Nucleus accumbens (tissue), 56 donors: Measurements from ENCODE around the gene DIS3L.
"Not testable (repeated sequence)": the region's sequence is repeated elsewhere in the genome, so short reads cannot be mapped to it uniquely, and the experiment has no call there.

Experiments used
- DNase-seq, 56 donors: peaks; one replicate each; lab custom pipeline; 2025; lab: John Stamatoyannopoulos, UW

DIS3L gene

DNA sequence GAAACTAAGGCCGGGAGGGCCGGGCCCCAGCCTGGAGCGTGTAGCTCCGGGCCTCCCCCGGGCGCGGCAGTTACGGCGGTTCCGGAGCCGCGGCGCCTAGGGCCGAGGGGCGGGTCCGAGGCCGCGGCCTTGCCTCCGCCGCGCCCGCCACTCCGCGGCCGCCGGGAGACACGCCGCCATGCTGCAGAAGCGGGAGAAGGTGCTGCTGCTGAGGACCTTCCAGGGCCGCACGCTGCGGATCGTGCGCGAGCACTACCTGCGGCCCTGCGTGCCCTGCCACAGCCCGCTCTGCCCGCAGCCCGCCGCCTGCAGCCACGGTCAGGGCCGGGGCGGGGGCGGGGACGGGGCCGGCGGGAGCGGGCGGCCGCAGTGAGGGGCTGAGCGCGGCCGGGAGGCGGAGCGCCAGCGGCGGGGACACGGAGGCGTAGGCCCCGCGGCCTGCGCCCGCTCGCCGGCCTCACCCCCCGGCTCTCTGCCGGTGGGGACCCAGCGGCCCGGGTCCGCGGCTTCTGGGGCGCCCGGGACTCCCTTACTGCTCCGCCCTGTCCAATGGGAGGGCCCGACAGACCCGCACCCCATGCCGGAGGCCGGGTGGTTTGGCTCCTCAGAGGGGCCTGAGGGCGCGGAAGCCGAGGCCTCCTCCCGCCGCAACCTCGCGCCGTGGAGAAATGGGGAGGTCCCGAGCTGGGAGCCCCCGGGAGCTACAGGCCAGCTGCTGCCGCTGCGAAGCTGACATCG is at the start of gene DIS3L:
Gene DIS3L, plus strand, starts transcription at position 150 of the 738 bp plus-strand sequence. Its CDS starts 29 bp downstream, at position 179.
- DNase-seq: peak in 46 of 56 donors; percentile 19 to 85 (median 56)

DNA sequence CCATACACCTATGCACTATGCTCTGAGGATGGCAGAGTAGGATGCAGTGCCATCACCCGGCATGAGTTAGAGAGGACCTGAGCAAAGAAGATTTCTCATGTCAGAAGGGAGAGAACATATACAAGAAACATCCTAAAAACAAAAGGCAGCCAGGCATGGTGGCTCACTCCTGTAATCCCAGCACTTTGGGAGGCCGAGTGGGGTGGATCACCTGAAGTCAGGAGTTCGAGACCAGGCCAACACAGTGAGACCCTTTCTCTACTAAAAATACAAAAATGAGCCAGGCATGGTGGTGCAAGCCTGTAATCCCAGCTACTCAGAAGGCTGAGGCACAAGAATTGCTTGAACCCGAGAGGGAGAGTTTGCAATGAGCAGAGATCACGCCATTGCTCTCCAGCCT is 47.5 kb upstream of the DIS3L start:
- DNase-seq: not testable (repeated sequence)

DNA sequence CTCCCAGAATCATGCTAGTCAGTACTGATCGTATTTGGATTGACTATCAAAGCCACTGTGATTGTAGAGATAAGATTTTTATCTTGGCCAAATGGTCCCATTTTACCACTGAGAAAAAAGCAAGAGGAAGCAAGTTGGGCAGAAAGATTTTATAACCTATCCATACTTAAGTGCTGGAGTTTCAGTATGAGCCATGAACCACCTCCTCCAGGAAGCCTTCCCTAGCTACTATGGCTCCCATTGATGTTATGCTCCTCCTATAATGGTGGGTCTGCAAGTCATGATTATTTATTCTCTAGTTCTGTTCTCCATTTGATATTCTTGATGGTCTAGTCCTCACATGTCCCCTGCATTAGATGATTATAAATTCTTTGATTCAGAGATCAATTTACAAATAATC is 46.4 kb upstream of the DIS3L start:
- DNase-seq: no peak

DNA sequence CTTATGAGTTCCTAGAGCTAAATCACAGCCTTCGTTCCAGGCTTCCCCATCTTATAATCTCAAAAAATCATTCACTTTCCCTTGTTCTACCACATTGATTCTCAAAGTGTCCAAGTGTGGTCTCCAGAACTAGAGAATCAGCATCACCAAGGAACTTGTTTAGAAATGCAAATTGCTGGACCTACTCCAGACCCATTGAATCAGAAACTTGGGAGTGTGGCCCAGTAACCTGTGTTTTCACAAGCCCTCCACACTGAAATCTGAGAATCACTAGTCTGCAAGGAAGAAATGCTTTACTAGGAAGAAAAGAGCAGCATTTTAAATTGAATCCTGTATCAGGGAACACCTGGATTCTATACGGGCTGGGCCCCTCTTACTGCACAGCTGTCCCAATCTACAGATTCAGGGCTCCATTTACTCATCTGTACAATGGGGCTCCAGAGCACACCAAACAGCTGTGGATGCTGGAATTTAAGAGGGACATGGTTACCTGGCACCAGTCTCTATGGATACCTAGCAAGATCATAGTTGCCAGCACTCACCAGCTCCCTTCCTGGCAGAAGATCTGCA is 43.7 kb upstream of the DIS3L start:
- no peak for DNase-seq

DNA sequence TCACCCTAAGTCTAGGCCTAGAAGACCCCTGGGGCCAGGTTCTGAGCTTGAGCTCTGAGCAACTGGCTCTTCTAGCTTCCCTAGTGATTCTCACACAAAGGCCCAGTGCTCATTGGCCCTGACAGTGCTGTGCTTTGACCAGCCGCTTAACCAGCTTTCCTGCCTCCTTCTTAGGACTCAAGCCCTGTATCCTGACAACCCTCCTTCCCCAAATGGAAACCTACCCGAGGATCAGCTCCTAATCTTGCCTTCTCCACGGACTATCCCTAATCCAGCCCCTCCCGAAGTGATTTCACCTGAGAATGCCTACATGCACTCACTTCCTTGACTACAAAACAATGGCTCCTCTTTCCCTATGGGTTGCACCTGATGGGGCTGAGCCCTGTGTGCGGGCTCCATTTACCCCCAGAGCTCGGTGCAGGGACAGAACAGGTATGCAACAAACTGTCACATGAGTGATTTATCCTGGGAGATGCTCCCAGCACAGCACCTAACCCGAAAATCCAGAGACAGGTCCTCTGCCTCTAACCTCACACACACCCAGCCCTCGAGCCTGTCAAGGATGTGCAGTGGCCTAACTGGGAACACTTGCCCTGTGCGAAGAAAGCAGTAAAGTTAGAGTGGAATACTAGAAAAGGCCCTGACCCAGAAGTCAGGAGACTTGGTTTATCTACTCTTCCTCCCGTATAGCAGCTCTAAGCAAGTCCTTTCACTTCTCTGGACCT is 42.1 kb upstream of the DIS3L start:
- DNase-seq: no peak

DNA sequence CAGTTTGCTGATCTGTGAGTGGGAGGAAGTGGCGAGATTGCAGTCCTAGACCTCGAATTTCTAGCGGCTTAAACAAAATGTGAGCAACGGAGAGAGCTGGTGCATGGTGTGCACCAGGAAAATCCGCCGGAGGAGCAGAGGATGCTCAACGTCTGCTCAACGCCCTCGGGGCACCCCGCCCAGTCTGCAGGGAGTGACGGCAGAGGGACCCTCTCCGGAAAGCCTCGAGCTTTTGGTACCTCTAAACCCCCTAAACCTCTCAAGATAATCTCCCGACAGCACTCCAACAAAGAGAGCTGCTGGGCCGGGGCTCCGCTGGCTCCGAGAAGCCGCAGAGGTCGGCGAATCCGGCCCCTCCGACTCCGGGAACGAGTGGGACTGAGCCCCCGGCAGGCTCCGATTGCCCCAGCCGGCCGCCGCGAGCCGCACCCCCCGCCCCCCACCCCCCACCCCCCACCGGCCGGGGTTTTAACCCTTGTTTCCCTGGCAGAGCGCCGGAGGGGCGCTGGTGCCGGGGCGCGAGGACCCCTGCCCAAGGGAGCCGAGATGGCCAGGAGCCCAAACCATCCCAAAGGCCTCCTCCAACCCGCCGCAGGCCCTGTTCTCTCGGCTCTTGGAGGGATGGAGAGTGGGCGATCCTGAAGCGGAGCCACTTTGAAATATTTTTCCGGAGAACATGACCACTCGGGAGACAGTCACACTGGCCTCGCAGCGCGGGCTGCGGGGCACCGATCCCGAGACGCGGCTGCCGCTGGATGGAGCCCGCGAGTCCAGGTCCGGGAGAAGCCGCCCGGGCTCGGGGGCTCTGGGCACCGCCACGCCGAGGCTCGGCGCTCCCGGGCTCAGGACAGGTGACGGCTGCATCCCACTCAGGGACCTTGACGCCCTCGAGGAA is 41.3 kb upstream of the DIS3L start:
- peak in 31 of 56 donors; percentile 5 to 64 (median 17) for DNase-seq

DNA sequence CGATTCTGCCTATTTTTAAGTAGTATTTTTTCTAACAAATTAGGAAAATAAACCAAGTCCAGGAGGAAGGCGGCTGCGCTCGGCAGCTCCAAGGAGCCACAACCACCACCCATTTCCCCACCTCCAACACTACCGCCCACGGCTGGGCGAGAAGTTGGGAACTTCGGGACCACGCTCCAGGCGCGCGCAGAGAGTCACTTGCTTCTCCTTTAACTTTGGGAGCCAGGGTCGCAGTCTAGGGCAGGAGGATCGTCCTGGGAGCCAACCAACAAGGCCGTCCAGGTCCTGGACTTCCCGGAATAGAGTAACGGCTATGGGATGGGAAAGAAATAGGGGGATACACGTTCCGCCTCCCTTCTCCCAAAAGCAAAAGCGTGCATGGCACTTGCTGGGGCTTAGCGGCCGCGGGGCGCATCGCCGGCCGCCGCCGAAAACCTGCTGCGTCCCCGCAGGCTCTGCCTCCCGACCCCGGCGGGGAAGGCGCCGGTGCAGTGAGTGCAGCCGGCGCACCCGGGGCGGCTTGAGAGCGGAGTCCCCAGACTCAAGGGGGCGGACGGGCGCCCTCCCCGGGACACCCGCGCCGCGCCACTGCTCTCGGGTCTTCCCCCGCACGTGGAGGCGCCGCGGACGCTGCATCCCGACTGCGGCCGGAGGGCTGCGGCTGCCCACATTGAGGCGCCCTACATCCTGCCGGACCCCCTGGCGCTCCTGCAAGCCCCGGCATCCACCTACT is 40.5 kb upstream of the DIS3L start:
- peak in 1 of 56 donors; percentile 29 for DNase-seq

DNA sequence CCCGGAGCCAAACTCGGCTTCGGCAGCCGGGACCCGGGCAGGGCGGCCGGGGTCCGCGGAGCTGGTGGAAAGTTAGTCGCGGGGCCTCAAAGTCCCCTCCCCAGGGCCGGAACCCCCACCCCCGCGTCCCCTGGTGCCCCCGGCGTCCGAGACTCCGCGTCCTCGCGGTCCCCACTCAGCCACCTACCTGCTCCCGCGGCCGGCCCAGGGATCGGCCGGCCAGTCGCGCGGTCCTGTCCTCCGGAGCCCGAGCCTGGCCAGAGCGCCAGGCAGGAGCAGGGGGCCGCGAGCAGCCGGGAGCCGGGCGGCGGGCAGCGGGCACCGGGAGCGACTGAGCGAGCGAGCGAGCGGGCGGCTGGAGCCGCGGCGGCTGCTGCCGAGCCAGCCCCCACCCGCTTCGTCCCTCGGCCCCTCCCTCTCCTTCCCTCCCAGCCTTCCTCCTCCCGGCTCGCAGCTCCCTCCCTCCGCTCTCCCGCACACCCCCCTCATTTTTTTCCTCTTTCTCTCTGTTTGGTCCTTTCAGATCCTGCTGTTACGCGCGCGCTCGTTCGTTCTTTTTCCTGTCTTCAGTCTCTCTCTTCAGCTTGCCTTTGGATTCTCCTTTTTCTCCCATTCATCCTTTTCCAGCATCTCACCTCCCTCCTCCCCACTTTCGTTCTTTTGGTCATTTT is 39.8 kb upstream of the DIS3L start, which contains the start of gene MEGF11:
Gene MEGF11, minus strand, starts transcription at position 333 of the 671 bp plus-strand sequence. CDS start 125,347 bp downstream, outside the sequence.
- DNase-seq: peak in 24 of 56 donors; percentile 1 to 41 (median 10)

DNA sequence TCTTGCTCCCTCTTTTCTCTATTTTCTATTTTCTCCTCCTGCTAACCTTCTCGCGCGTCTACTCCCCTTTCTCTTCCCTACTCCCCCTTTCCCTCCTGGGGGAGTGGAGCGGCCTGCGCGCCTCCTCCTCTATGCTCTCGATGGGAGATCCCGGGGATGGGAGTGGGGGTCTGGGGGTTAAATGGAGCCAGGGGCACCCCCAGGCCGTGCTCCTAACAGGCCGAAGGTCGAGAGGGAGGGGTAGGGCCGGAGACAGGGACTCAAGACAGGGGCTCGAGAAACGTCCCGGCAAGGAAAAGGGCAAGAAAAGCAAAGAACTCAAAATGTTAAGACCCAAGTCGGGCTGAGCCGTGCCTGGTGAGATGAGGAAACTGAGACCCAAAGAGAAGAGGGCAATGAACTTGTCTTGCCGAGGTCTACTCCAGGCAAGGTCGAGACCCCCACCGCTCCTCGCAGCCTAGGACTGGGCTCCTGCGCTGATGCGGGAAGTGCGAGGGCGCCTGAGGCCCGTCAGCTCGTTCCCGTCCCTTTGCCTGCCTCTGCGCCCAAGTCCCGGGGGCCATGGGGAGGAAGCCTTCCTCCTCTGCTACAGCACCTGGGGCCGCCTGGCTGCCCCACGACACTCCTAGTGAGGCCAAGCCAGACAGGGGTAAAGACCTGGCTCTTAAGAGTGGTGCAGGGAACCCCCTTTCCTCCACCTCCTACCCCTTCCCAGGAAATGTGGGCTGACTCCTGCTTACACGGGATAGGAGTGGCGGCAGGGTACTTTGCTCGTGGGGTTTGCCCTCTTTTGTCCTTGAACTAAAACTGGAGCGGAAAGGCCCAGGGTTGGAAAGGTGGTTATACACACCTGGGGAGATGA is 39.0 kb upstream of the DIS3L start:
- DNase-seq: no peak

DNA sequence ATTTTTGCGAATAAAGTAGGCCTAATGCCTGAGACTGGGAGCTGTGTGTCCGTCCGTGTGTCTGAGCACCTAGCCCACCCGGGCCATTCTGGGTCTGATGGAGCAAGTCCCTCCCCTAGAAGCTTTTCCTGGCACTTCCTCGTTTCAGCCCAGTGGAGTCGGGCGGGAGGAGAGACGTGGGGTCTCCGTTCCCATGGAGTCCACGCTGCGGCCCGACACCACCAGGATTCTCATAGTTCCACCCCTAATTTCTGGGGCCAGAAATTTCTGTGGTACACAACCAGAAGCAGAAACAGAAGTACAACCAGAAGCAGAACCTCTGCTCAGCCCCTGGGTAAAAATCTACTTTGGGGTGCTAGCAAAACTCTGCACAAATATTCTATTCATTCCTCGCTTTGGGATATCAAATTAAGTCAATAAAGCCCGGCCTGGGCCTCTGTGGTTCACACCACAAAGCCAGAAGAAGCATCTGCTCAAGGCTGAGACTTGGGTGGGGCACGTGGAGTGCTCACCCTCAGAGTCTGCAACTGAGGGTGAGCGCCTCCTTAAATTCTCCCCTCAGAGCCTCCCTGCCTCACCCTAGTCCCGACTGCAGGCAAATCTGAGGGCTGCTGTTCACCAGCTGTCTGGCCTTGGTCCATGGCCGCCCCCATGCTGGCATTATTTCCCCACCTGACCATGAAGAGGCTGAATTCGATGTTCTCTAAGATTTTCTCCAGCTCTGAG is 38.3 kb upstream of the DIS3L start:
- DNase-seq: no peak

DNA sequence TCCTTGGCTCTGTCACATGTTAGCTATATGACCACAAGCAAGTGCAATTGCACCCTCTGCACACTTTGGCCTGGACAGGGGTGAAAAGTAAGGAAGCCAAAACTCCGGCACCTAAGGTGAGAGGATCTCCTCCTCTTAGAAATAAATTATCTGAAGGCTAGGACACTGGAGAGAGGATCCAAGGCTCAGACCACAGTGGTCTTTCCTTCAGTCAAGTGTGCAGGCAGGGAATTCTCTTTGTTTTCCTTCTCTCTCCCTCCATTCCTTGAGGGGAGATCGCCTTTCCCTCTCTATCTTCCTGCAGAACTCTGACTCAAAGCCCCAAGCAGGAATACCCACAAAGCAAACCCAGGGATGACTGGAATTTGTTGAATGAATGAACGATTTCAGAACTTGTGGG is 36.7 kb upstream of the DIS3L start:
- DNase-seq: no peak

DNA sequence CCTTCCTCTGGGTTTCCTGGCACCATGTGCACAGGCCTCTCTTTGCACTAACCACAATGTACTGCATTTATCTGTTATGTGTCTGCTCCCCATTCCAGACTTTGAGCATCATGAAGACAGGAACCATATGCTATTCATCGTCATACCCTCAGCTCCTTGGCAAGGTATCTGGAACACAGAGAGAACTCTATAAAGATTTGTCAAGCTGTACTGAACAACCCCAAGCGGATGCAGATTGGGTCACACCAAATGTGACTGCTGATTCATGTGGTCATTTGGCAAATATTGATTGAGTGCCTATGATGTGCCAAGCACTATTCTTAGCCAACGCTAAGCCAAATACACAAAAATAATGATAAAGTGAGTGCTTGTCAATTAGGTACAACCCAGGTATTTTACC is 32.3 kb upstream of the DIS3L start:
- DNase-seq: no peak

DNA sequence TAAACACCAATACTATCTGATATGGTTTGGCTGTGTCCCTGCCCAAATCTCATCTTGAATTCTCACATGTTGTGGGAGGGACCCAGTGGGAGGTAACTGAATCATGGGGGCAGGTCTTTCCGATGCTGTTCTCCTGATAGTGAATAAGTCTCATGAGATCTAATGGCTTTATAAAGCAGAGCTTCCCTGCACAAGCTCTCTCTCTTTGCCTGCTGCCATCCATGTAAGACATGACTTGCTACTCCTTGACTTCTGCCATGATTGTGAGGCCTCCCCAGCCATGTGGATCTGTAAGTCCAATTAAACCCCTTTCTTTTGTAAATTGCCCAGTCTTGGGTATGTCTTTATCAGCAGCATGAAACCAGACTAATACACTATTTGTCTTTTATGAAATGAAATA is 30.5 kb upstream of the DIS3L start:
- DNase-seq: not testable (repeated sequence)

DNA sequence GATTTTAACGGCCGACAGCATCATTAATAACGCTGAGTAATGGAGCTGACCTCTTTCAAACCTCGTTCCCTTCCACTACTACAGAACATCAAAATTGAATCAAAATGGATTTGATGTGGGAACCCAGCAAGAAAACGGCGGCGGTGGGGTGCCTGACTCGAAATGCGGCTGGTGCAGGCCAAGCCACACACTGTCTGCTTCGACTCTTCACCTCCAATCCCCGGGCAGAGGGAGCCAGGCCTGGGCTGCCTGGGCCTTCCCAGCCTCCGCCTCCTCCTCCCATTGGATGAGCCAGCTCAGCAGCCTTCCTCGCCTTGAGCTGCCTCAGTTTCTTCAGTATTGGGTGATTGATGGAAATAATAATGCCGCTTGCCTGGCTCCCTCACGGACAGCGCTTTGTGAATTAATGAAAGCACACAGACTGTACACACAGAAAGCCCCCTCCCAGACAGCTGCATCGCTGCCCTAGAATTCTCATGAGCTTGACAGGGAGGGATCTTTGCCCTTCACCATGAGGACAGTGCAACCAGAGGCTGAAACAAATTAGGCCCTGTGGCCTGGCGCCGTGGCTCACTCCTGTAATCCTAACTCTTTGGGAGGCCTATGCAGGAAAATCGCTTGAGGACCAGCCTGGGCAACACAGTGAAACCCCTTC is 28.4 kb upstream of the DIS3L start:
- DNase-seq: no peak

DNA sequence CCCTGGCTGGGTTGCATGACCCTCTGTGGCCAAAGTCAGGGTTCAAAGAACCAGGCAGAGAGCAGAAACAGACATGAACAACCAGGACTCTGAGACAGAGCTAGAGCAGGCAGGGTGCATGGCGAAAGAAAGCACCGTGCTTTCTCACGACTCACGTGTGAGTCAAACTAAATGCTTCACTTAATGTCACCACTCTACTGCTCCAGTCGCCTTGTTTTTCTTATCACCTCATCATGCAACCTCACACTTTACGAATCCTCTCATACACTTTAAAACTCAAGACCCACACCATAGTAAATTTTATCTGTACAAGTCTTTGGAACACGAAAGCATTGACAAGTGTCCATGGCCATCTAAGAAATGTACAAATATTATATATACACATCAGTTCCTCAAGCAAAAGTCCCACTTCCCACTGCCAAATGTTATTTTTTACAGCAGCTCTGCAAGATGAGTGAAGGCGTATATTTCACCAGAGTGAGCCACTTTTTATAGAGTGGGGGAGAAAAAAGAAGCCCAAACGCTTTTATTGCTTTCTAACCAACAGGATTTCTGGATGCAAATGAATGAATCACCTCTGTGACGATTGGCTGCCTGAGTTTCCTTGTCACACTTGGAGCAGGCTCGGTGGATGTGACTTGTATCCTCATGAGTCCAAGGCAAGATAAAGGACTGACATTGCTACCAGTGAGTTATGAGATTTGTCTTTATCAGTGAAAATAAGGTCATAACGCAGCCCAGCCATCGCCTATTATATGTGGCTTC is 23.9 kb upstream of the DIS3L start:
- DNase-seq: peak in 9 of 56 donors; percentile 3 to 57 (median 9)

DNA sequence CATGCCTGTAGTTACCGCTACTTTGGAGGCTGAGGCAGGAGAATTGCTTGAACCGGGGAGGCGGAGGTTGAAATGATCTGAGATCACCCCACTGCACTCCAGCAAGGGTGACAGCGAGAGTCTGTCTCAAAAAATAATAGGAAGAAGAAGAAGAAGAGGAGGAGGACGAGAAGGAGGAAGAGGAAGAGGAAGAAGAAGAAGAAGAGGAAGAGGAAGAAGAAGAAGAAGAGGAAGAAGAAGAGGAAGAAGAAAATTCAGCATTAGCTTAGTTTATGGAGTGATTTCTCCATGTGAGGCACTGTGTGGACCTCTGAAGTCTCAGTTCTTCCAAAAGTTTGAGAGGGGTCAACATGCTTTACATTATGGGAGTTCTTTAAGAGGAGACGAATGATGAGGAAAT is 22.4 kb upstream of the DIS3L start:
- DNase-seq: no peak
